HG02973 (cell line): ENCODE measurements around the gene RAI1.

Source experiments
- ATAC-seq: cut with Tn5 transposase; IDR thresholded peaks from one replicate; pipeline ENCODE4 v1.9.1; 2021; ENCODE audit warnings: moderate library complexity; ENCODE audit not compliant: unreplicated experiment

RAI1 gene

GRCh38 chr17:17763734-17764133, 82.5 kb downstream of the RAI1 start:
- no peak for ATAC-seq

GRCh38 chr17:17765359-17766076, 84.3 kb downstream of the RAI1 start:
- no peak for ATAC-seq

GRCh38 chr17:17766077-17766743, 85.0 kb downstream of the RAI1 start:
- no peak for ATAC-seq

GRCh38 chr17:17766744-17767120, 85.5 kb downstream of the RAI1 start:
- no peak for ATAC-seq

- ATAC-seq = no peak
These were observed 86.1 kb downstream of the RAI1 start for GRCh38 chr17:17767154-17767869.

GRCh38 chr17:17767887-17768418, 86.7 kb downstream of the RAI1 start:
- no peak for ATAC-seq

- ATAC-seq = no peak
These were observed 87.3 kb downstream of the RAI1 start for GRCh38 chr17:17768424-17769088.

- no peak for ATAC-seq
These were observed 88.8 kb downstream of the RAI1 start for GRCh38 chr17:17769869-17770631.

- no peak for ATAC-seq
These were observed 89.4 kb downstream of the RAI1 start for GRCh38 chr17:17770632-17771044.

GRCh38 chr17:17771498-17772201, 90.4 kb downstream of the RAI1 start:
- no peak for ATAC-seq

- ATAC-seq = no peak
These were observed 91.0 kb downstream of the RAI1 start for GRCh38 chr17:17772231-17772630.

- no peak for ATAC-seq
These were observed 93.0 kb downstream of the RAI1 start for GRCh38 chr17:17774009-17774881.

GRCh38 chr17:17776889-17777288, 95.6 kb downstream of the RAI1 start:
- ATAC-seq = no peak

- ATAC-seq = no peak
These were observed 97.2 kb downstream of the RAI1 start for GRCh38 chr17:17778308-17779014.

GRCh38 chr17:17779015-17779611, 97.9 kb downstream of the RAI1 start:
- no peak for ATAC-seq

GRCh38 chr17:17780922-17781590, 99.8 kb downstream of the RAI1 start:
- no peak for ATAC-seq
